Endothelial cell (in vitro differentiated cells): Measurements from ENCODE around the gene DHRS1. TPM values are rescaled to one million over a fixed set of nuclear protein-coding genes. Genes with fewer than 3 reads are reported as not detected.
A peak's percentile ranks its signal among the peaks of the same experiment; 100 is the strongest.

Experiments
- DNase-seq: peaks from one replicate; pipeline ENCODE4 v3.0.0; 2021; ENCODE audit warnings: low spot score
- H3K27ac Mint-ChIP-seq: one replicate; pipeline ENCODE4 v1.8.0; 2021; ENCODE audit warnings: mixed read lengths, inconsistent platforms; ENCODE audit not compliant: unreplicated experiment
- H3K27me3 Mint-ChIP-seq: one replicate; pipeline ENCODE4 v1.8.0; 2021; ENCODE audit warnings: mild to moderate bottlenecking, moderate library complexity, mixed read lengths, inconsistent platforms; ENCODE audit not compliant: unreplicated experiment
- H3K36me3 Mint-ChIP-seq: one replicate; pipeline ENCODE4 v1.8.0; 2021; ENCODE audit warnings: mild to moderate bottlenecking, low read depth, mixed read lengths, inconsistent platforms; ENCODE audit not compliant: unreplicated experiment
- H3K4me1 Mint-ChIP-seq: one replicate; pipeline ENCODE4 v1.8.0; 2021; ENCODE audit warnings: mild to moderate bottlenecking, mixed read lengths, inconsistent platforms; ENCODE audit not compliant: unreplicated experiment
- H3K4me3 Mint-ChIP-seq: one replicate; pipeline ENCODE4 v1.8.0; 2021; ENCODE audit warnings: mild to moderate bottlenecking, mixed read lengths, inconsistent platforms; ENCODE audit not compliant: unreplicated experiment
- H3K9me3 Mint-ChIP-seq: one replicate; pipeline ENCODE4 v1.8.0; 2021; ENCODE audit warnings: mixed read lengths, inconsistent platforms; ENCODE audit not compliant: unreplicated experiment
- CTCF ChIP-seq: fragments of 200-600 bp; sonication (generic); IDR thresholded peaks from one replicate; pipeline ENCODE4 v1.5.0; 2021; ENCODE audit warnings: antibody characterized with exemption; ENCODE audit not compliant: unreplicated experiment
- total RNA-seq: library from RNA; stranded (reverse); fragmentation: NEBNext Ultra II Directional; extraction: Animal tissue kit (Norgen Biotek cat#: 25700); gene quantifications from one replicate; pipeline ENCODE4 v1.2.1, GENCODE V29; 2021; ENCODE audit not compliant: unreplicated experiment

The DHRS1 gene
- total RNA-seq, 1 donor from 2014 or later, result 17.7 TPM

GRCh38 chr14:24296341-24297157, 3.0 kb downstream of the DHRS1 start:
- Mint-ChIP-seq H3K9me3 (no peaks in the 10 kb centered on the region), H3K36me3 (peaks cover 23% of the 10 kb centered on the region), H3K4me3 (peak overlapping the region; percentile 68), H3K4me1 (peaks cover 24% of the 10 kb centered on the region), H3K27me3 (peaks cover 12% of the 10 kb centered on the region), H3K27ac (no peak overlapping the region)
- peak; percentile 64 for DNase-seq
- no peak for TF ChIP-seq CTCF

DNA sequence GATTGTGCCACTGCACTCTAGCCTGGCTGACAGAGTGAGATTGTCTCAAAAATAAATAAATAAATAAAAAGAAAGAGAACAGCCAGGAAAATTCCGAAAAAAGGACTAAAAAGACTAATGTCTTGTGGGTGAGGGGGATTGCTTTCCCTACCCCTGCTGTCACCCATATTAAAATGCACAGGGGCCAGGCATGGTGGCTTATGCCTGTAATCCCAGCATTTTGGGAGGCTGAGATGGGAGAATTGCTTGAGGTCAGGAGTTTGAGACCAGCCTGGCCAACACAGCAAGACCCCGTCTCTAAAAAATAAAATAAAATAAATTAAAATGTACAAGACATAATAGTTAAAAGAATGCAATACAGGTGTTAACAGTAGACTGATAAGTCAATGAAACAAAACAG, 6.1 kb downstream of the DHRS1 start:
- Mint-ChIP-seq H3K4me3 (no peak overlapping the region), H3K27me3 (peaks cover 3% of the 10 kb centered on the region), H3K4me1 (peaks cover 7% of the 10 kb centered on the region), H3K36me3 (peaks cover 32% of the 10 kb centered on the region), H3K27ac (no peak overlapping the region), H3K9me3 (no peaks in the 10 kb centered on the region)
- TF ChIP-seq CTCF, result no peak
- no peak for DNase-seq

- Mint-ChIP-seq H3K27ac (no peak overlapping the region), H3K27me3 (peaks cover 5% of the 10 kb centered on the region), H3K4me3 (no peak overlapping the region), H3K4me1 (peaks cover 2% of the 10 kb centered on the region), H3K36me3 (peaks cover 28% of the 10 kb centered on the region), H3K9me3 (no peaks in the 10 kb centered on the region)
- no peak for DNase-seq
- no peak for TF ChIP-seq CTCF
Observed at GRCh38 chr14:24292118-24292807, 7.3 kb downstream of the DHRS1 start.

DNA sequence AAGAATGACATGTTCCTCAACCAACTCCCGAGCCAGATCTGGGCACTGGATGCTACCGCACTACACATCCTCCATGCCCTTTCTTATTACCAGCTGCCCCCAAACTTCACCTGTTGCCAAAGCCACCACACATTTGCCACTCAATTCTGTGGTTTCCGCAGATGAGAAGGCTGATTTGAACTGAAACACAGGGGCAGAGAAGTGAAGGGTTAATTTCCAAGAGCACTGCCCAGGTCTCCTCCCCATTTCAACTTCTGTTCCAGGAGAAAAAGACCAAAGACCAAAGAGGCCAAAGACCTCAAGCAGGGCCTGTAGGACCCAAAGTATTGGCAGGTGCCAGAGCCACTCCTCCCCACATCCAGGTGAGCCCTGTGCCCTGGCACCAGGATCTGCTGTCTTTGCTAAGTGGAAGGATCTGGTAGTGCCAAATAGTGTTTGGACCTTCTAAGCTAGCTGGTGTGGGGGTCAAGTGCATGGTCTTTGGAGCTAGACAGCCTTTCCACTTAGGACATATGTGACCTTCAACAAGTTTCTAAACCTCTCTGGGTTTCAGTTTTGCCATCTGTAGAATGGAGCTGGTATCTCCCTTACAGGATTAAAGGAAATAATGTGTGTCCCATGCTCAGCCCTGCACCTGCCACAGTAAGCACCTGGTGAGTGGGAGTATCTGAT, 8.0 kb downstream of the DHRS1 start:
- no peak for DNase-seq
- H3K27me3 Mint-ChIP-seq, result peaks cover 5% of the 10 kb centered on the region
- no peak overlapping the region for H3K27ac Mint-ChIP-seq
- peaks cover 26% of the 10 kb centered on the region for H3K36me3 Mint-ChIP-seq
- TF ChIP-seq CTCF, result no peak
- no peaks in the 10 kb centered on the region for H3K4me1 Mint-ChIP-seq
- H3K9me3 Mint-ChIP-seq, result no peaks in the 10 kb centered on the region
- H3K4me3 Mint-ChIP-seq, result no peak overlapping the region
